Measurements from ENCODE around the gene MPRIP. TPM values are rescaled to one million over a fixed set of nuclear protein-coding genes. Genes with fewer than 3 reads are reported as not detected.

The MPRIP gene
- total RNA-seq, 1 experiment from 2014 or later, result 258 TPM

- no TSS peak for BruUV-seq (replicated peaks)
- intact Hi-C loops (cut with micrococcal nuclease), result no loop called here
- peaks cover 6 to 34% of the 10 kb centered on the region in 2 experiments; a peak in 3 of 4 replicates for H3K36me3 ChIP-seq (ENCODE audit: control insufficient read depth in 1 of 2, insufficient read depth in 2 of 2, low read length in 2 of 2)
- H3K79me2 ChIP-seq (ENCODE audit: insufficient read depth, low read length), result no peaks in the 10 kb centered on the region
- no peak overlapping the region for H2AFZ ChIP-seq (ENCODE audit: low read depth, low read length, poor library complexity, severe bottlenecking)
- ChIA-PET CTCF (no interaction called here), RAD21 (ENCODE audit: low non-redundant PET in 1 of 2, low total read pairs in 2 of 2, uncharacterized antibody in 2 of 2, unreplicated experiment in 2 of 2) (no interaction called here), POLR2A (no interaction called here)
- no peak overlapping the region for H3K4me3 ChIP-seq (replicated peaks in 1 of 2; ENCODE audit: low read depth in 1 of 2, low read length in 2 of 2)
- H3K4me2 ChIP-seq (ENCODE audit: low read length), result no peak overlapping the region
- H3K9me2 ChIP-seq (ENCODE audit: insufficient read depth), result no peaks in the 10 kb centered on the region
- H4K20me1 ChIP-seq (ENCODE audit: insufficient read depth), result no peaks in the 10 kb centered on the region
- ATAC-seq, result no peak
- DNase-seq (ENCODE audit: low read depth, low spot score), result no peak
- TF ChIP-seq EZH2phosphoT487 (IDR thresholded peaks at IDR 0.05; ENCODE audit: borderline replicate concordance) (no peak), ELF1 (IDR thresholded peaks at IDR 0.05; ENCODE audit: borderline replicate concordance, low read depth) (no peak)
- H3K4me1 ChIP-seq (ENCODE audit: control insufficient read depth in 1 of 2, insufficient read depth in 2 of 2, low read length in 2 of 2), result no peaks in the 10 kb centered on the region
- H3K9me3 ChIP-seq (ENCODE audit: control insufficient read depth in 1 of 2, insufficient read depth in 1 of 2, low read depth in 1 of 2, low read length in 2 of 2), result no peaks in the 10 kb centered on the region
- no peaks in the 10 kb centered on the region for H3K27me3 ChIP-seq (ENCODE audit: insufficient read depth, low read length)
- H3K27ac ChIP-seq (ENCODE audit: low read depth, low read length), result no peak overlapping the region
- no peak overlapping the region for H3K9ac ChIP-seq (ENCODE audit: low read length)
Measured at GRCh38 chr17:17217995-17218394, 175.7 kb downstream of the MPRIP start.

DNA sequence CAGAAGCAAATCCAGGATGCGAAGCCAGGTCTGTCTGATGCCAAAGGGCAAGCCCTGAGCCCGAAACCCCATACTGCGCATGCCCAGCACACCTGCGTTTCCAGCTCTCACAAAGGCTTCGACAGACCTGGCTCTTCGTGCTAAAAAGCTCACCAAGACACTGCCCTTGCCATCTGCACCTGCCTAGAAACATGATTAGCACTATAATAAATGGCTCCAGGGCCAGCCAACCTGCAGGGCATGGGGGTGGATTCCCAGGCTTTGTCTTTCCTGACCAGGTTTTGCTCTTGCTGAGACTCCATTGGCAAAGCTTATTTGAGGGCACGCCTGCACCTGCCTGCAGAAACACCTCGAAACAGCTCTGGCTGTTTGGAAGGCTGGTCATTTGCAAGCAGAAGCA is 178.3 kb downstream of the MPRIP start:
- no peaks in the 10 kb centered on the region for H3K9me2 ChIP-seq (ENCODE audit: insufficient read depth)
- TF ChIP-seq, protein P1, sequence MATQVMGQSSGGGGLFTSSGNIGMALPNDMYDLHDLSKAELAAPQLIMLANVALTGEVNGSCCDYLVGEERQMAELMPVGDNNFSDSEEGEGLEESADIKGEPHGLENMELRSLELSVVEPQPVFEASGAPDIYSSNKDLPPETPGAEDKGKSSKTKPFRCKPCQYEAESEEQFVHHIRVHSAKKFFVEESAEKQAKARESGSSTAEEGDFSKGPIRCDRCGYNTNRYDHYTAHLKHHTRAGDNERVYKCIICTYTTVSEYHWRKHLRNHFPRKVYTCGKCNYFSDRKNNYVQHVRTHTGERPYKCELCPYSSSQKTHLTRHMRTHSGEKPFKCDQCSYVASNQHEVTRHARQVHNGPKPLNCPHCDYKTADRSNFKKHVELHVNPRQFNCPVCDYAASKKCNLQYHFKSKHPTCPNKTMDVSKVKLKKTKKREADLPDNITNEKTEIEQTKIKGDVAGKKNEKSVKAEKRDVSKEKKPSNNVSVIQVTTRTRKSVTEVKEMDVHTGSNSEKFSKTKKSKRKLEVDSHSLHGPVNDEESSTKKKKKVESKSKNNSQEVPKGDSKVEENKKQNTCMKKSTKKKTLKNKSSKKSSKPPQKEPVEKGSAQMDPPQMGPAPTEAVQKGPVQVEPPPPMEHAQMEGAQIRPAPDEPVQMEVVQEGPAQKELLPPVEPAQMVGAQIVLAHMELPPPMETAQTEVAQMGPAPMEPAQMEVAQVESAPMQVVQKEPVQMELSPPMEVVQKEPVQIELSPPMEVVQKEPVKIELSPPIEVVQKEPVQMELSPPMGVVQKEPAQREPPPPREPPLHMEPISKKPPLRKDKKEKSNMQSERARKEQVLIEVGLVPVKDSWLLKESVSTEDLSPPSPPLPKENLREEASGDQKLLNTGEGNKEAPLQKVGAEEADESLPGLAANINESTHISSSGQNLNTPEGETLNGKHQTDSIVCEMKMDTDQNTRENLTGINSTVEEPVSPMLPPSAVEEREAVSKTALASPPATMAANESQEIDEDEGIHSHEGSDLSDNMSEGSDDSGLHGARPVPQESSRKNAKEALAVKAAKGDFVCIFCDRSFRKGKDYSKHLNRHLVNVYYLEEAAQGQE (IDR thresholded peaks at IDR 0.05; ENCODE audit: low read depth), result no peak
- TF ChIP-seq CEBPB (IDR thresholded peaks at IDR 0.05; ENCODE audit: low read depth), result no peak
- TF ChIP-seq ELF1 (IDR thresholded peaks at IDR 0.05; ENCODE audit: borderline replicate concordance, low read depth), result no peak
- no peak for TF ChIP-seq EGR1 (IDR thresholded peaks at IDR 0.05; ENCODE audit: low read depth)
- TF ChIP-seq TCF7L2 (IDR thresholded peaks at IDR 0.05; ENCODE audit: borderline replicate concordance, extremely low read depth, insufficient read depth, insufficient read length), result no peak
- no peak for TF ChIP-seq SRF (IDR thresholded peaks at IDR 0.05; ENCODE audit: low read depth)
- no peak for TF ChIP-seq SIN3A (IDR thresholded peaks at IDR 0.05; ENCODE audit: low read depth)
- TF ChIP-seq CTCF (IDR thresholded peaks at IDR 0.05 in 2 of 3, conservative IDR thresholded peaks at IDR 0.05 in 1 of 3; ENCODE audit: borderline replicate concordance in 1 of 3, insufficient read depth in 1 of 3, low read depth in 2 of 3, low read length in 2 of 3), result no peak
- no peak for TF ChIP-seq POLR2A (IDR thresholded peaks at IDR 0.05; ENCODE audit: borderline replicate concordance, extremely low read depth, insufficient read depth, insufficient read length)
- no peak for TF ChIP-seq RAD21 (IDR thresholded peaks at IDR 0.05; ENCODE audit: low read depth)
- TF ChIP-seq JUND (IDR thresholded peaks at IDR 0.05), result no peak
- no peak for TF ChIP-seq POLR2AphosphoS5 (IDR thresholded peaks at IDR 0.05; ENCODE audit: low read depth, low read length)
- TF ChIP-seq EZH2 (IDR thresholded peaks at IDR 0.05), result no peak
- TF ChIP-seq FOSL1 (IDR thresholded peaks at IDR 0.05; ENCODE audit: low read depth), result no peak
- TF ChIP-seq ZNF274 (IDR thresholded peaks at IDR 0.05; ENCODE audit: low read depth, low read length), result no peak
- TF ChIP-seq CBX3 (IDR thresholded peaks at IDR 0.05; ENCODE audit: low read depth), result no peak
- no peak for TF ChIP-seq EZH2phosphoT487 (IDR thresholded peaks at IDR 0.05; ENCODE audit: borderline replicate concordance)
- H3K4me3 ChIP-seq (replicated peaks in 1 of 2; ENCODE audit: low read depth in 1 of 2, low read length in 2 of 2), result no peak overlapping the region
- H3K9ac ChIP-seq (ENCODE audit: low read length), result no peak overlapping the region
- H2AFZ ChIP-seq (ENCODE audit: low read depth, low read length, poor library complexity, severe bottlenecking), result no peak overlapping the region
- no peaks in the 10 kb centered on the region for H3K27me3 ChIP-seq (ENCODE audit: insufficient read depth, low read length)
- no peaks in the 10 kb centered on the region for H3K4me1 ChIP-seq (ENCODE audit: control insufficient read depth in 1 of 2, insufficient read depth in 2 of 2, low read length in 2 of 2)
- ChIA-PET RAD21 (ENCODE audit: low non-redundant PET in 1 of 2, low total read pairs in 2 of 2, uncharacterized antibody in 2 of 2, unreplicated experiment in 2 of 2) (no interaction called here), CTCF (no interaction called here), POLR2A (no interaction called here)
- no peak overlapping the region for H3K4me2 ChIP-seq (ENCODE audit: low read length)
- H3K9me3 ChIP-seq (ENCODE audit: control insufficient read depth in 1 of 2, insufficient read depth in 1 of 2, low read depth in 1 of 2, low read length in 2 of 2), result no peaks in the 10 kb centered on the region
- no peaks in the 10 kb centered on the region for H4K20me1 ChIP-seq (ENCODE audit: insufficient read depth)
- H3K27ac ChIP-seq (ENCODE audit: low read depth, low read length), result no peak overlapping the region
- intact Hi-C loops (cut with micrococcal nuclease), result no loop called here
- ATAC-seq (no peak), DNase-seq (ENCODE audit: low read depth, low spot score) (no peak)
- H3K79me2 ChIP-seq (ENCODE audit: insufficient read depth, low read length), result no peaks in the 10 kb centered on the region
- H3K36me3 ChIP-seq (ENCODE audit: control insufficient read depth in 1 of 2, insufficient read depth in 2 of 2, low read length in 2 of 2), result peaks cover 17 to 37% of the 10 kb centered on the region in 2 experiments
- no TSS peak for BruUV-seq (replicated peaks)
